NCI-H1436 (cell line): ENCODE data around the gene ENG.
"Not testable (repeated sequence)": the region's sequence is repeated elsewhere in the genome, so short reads cannot be mapped to it uniquely, and the experiment has no call there.

Experiments used
- DNase-seq: peaks from one replicate; lab custom pipeline; 2025; lab: John Stamatoyannopoulos, UW

The ENG gene

GRCh38 chr9:127878652-127879390 lies 24.4 kb upstream of the ENG start:
- no peak for DNase-seq

GRCh38 chr9:127878001-127878651 lies 23.7 kb upstream of the ENG start:
- no peak for DNase-seq

GRCh38 chr9:127877566-127877998 lies 23.1 kb upstream of the ENG start, which contains the start of gene AK1:
Gene AK1, minus strand, starts transcription at chr9:127877675. Its CDS starts 3,058 bp downstream, at chr9:127874617.
- DNase-seq: peak; percentile 40

GRCh38 chr9:127876764-127877562 lies 22.5 kb upstream of the ENG start:
- DNase-seq: no peak

- no peak for DNase-seq
Observed at GRCh38 chr9:127876026-127876763, 21.7 kb upstream of the ENG start.

GRCh38 chr9:127875306-127875966 lies 21.0 kb upstream of the ENG start:
- DNase-seq: no peak

GRCh38 chr9:127874301-127875221 lies 20.1 kb upstream of the ENG start:
- no peak for DNase-seq

- DNase-seq: no peak
Observed at GRCh38 chr9:127873886-127874285, 19.4 kb upstream of the ENG start.

GRCh38 chr9:127873223-127873691 lies 18.8 kb upstream of the ENG start:
- DNase-seq: no peak

- DNase-seq: no peak
Observed at GRCh38 chr9:127872369-127873222, 18.1 kb upstream of the ENG start.

- no peak for DNase-seq
Observed at GRCh38 chr9:127871531-127871930, 17.1 kb upstream of the ENG start.

GRCh38 chr9:127870887-127871286 lies 16.4 kb upstream of the ENG start:
- DNase-seq: no peak

GRCh38 chr9:127870153-127870491 lies 15.7 kb upstream of the ENG start:
- not testable (repeated sequence) for DNase-seq

GRCh38 chr9:127869310-127870152 lies 15.1 kb upstream of the ENG start:
- peak; percentile 70 for DNase-seq

GRCh38 chr9:127868278-127868902 lies 13.9 kb upstream of the ENG start:
- no peak for DNase-seq

- DNase-seq: no peak
Observed at GRCh38 chr9:127867356-127868277, 13.2 kb upstream of the ENG start.

- no peak for DNase-seq
Observed at GRCh38 chr9:127866535-127866934, 12.1 kb upstream of the ENG start.
